Measurements from ENCODE around the gene MEIG1.
"Not testable (repeated sequence)": the region's sequence is repeated elsewhere in the genome, so short reads cannot be mapped to it uniquely, and the experiment has no call there.

DNA sequence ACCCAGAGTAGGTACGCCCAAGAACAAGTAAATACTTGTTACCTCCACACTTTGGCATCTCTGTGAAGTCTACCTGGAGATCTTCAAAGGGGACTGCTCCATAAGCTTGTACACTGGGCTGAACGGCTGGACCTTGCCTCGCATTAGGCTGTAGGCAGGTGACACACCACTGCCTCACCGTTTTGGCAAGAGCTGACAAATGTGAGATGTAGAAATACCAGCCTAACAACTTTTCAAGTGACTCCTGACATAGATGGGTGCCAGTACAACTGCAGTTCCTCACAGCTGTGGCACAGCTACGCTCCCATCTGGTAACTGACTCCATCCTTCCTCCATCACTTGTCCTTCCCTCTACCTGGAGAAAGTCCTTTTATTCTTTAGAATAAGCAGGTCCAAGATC, 54.3 kb downstream of the MEIG1 start:
- TF ChIP-seq, protein P1, sequence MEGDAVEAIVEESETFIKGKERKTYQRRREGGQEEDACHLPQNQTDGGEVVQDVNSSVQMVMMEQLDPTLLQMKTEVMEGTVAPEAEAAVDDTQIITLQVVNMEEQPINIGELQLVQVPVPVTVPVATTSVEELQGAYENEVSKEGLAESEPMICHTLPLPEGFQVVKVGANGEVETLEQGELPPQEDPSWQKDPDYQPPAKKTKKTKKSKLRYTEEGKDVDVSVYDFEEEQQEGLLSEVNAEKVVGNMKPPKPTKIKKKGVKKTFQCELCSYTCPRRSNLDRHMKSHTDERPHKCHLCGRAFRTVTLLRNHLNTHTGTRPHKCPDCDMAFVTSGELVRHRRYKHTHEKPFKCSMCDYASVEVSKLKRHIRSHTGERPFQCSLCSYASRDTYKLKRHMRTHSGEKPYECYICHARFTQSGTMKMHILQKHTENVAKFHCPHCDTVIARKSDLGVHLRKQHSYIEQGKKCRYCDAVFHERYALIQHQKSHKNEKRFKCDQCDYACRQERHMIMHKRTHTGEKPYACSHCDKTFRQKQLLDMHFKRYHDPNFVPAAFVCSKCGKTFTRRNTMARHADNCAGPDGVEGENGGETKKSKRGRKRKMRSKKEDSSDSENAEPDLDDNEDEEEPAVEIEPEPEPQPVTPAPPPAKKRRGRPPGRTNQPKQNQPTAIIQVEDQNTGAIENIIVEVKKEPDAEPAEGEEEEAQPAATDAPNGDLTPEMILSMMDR (IDR thresholded peaks at IDR 0.05) = not testable (repeated sequence)
- not testable (repeated sequence) for TF ChIP-seq POLR2A (IDR thresholded peaks at IDR 0.05)
